A172 (cell line): ENCODE data around the gene GPATCH2L. TPM values are rescaled to one million over a fixed set of nuclear protein-coding genes. Genes with fewer than 3 reads are reported as not detected.

ENCODE experiments used
- DNase-seq: peaks from one replicate; pipeline ENCODE4 v3.0.0-alpha.2; 2015; ENCODE audit warnings: low spot score
- total RNA-seq: library from RNA; depleted of rRNA; stranded (reverse); fragments of >200 nt; shearing (Covaris generic); gene quantifications from 2 replicates; pipeline ENCODE4 v1.2.3, GENCODE V29; 2014

The GPATCH2L gene
- total RNA-seq, 1 experiment from 2014 or later = 41.2 TPM

GRCh38 chr14:76196980-76197695, 45.4 kb downstream of the GPATCH2L start:
- no peak for DNase-seq

- DNase-seq = peak; percentile 42
Measured at GRCh38 chr14:76201162-76201561, 49.4 kb downstream of the GPATCH2L start.

- DNase-seq = peak; percentile 85
Measured at GRCh38 chr14:76203086-76204001, 51.6 kb downstream of the GPATCH2L start.

GRCh38 chr14:76204461-76205230, 52.9 kb downstream of the GPATCH2L start:
- DNase-seq = no peak

- no peak for DNase-seq
Measured at GRCh38 chr14:76205708-76206107, 54.0 kb downstream of the GPATCH2L start.

- no peak for DNase-seq
Measured at GRCh38 chr14:76208340-76208739, 56.6 kb downstream of the GPATCH2L start.

GRCh38 chr14:76212242-76212641, 60.5 kb downstream of the GPATCH2L start:
- no peak for DNase-seq

GRCh38 chr14:76217179-76217578, 65.5 kb downstream of the GPATCH2L start:
- no peak for DNase-seq

- DNase-seq = no peak
Measured at GRCh38 chr14:76218662-76219061, 66.9 kb downstream of the GPATCH2L start.

GRCh38 chr14:76219873-76220272, 68.2 kb downstream of the GPATCH2L start:
- no peak for DNase-seq

- DNase-seq = peak; percentile 4
Measured at GRCh38 chr14:76227450-76228050, 75.8 kb downstream of the GPATCH2L start.

- DNase-seq = no peak
Measured at GRCh38 chr14:76228138-76228537, 76.4 kb downstream of the GPATCH2L start.

- no peak for DNase-seq
Measured at GRCh38 chr14:76232800-76233199, 81.1 kb downstream of the GPATCH2L start.

GRCh38 chr14:76235628-76236027, 83.9 kb downstream of the GPATCH2L start:
- DNase-seq = no peak

- no peak for DNase-seq
Measured at GRCh38 chr14:76236172-76237130, 84.7 kb downstream of the GPATCH2L start.

- no peak for DNase-seq
Measured at GRCh38 chr14:76237349-76237990, 85.7 kb downstream of the GPATCH2L start.

- DNase-seq = no peak
Measured at GRCh38 chr14:76245097-76245496, 93.4 kb downstream of the GPATCH2L start.

GRCh38 chr14:76250302-76250701, 98.6 kb downstream of the GPATCH2L start:
- no peak for DNase-seq

- no peak for DNase-seq
Measured at GRCh38 chr14:76252471-76252870, 100.7 kb downstream of the GPATCH2L start.

- DNase-seq = no peak
Measured at GRCh38 chr14:76253111-76253510, 101.4 kb downstream of the GPATCH2L start.
